TTC549 (cell line): ENCODE measurements around the gene KCND2.
"Not testable (repeated sequence)": the region's sequence is repeated elsewhere in the genome, so short reads cannot be mapped to it uniquely, and the experiment has no call there.

ENCODE experiments used
- FAIRE-seq: peaks from 2 replicates; lab custom pipeline; 2012; peaks lifted over from hg19 to GRCh38; lab: Jason Lieb, UNC

Gene KCND2

DNA sequence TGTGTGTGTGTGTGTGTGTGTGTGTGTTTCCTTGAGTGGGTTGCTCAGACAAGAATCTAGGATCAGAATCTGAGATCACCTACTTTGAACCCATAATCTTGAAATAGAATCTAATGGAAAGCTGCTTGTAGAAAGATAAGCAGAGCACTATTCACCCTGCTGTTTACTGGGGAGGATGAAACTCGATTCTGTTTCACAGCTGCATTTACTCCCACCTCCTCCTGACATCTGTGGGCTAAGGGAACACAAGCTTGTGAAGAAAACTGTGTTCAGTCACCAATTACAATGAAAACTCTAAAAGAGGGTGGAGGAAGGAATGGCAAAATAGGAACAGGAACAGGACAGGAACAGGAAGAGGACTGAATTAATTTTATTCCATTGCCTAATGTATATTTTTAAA is 315.4 kb downstream of the KCND2 start:
- FAIRE-seq, result no peak

- no peak for FAIRE-seq
Observed at GRCh38 chr7:120588862-120589261, 315.9 kb downstream of the KCND2 start.

GRCh38 chr7:120600607-120601006 is 327.6 kb downstream of the KCND2 start:
- no peak for FAIRE-seq

DNA sequence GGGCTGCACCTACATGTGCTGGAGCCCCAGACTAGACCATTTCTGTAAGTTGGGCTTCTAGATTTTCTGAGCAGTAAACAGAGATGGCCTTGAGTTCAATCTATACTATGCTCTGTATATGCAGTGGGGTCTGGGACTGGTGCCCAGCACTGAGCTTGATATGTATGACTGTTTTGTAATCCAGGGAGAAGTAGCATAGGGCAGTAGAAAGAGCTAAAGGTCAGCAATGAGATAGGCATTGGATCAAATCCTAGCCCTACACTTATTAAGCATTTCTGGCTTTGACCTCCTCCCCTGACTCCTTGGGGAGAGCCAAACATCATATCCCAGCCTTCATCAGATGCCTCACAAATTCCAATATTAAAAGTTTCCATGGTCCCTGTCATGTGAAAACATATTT is 330.4 kb downstream of the KCND2 start:
- FAIRE-seq, result no peak

GRCh38 chr7:120609136-120609753 is 336.3 kb downstream of the KCND2 start:
- FAIRE-seq, result no peak

DNA sequence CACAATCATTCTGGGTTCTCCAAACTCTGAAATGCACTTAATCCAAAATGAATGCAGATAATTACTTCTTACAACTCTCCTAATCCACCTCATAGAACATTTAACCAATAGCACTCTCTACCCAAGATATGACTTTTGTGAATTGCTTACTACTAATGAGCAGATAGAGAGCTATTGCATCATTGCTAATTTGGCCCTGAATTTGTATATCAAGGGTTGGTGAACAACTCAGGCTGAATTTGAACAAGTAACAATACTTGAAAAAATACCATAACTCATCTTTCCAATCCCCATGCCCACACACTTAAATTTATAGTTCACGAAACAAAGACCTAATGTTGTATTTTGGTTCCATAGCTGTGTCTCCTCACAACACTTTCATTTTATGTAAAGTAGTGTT is 339.0 kb downstream of the KCND2 start:
- FAIRE-seq, result no peak

DNA sequence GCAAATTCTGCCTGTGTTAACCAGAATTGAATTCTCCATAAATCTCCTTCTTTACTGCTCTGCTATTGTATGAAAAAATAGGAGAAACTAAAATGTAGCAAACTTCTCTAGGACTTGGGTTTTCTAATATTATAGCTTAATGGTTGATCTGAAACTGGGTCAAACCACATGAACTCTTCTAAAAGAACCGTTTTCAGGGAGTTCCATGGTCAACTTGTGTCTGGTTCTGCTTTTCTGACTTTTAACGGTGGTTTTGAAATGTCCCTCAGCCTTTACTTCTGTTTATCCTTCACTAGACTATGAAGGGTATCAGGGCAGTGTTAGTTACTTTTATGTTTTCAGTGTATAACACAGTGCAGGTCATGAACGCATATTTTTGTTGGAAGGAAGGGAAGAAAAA is 342.7 kb downstream of the KCND2 start:
- FAIRE-seq, result no peak

DNA sequence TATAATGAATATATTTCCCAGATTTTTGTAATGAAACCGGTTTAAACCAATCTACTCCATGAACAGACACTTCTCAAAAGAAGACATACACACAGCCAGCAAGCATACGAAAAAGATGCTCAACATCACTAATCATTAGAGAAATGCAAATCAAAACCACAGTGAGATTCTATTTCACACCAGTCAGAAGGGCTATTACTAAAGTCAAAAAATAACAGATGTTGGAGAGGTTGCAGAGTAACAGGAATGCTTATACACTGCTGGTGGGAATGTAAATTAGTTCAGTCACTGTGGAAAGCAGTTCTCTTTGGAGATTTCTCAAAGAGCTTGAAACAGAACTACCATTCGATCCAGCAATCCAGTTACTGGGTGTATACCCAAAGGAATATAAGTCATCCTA is 344.3 kb downstream of the KCND2 start:
- FAIRE-seq, result no peak

GRCh38 chr7:120628251-120628650 is 355.3 kb downstream of the KCND2 start:
- FAIRE-seq, result no peak

GRCh38 chr7:120639884-120640283 is 366.9 kb downstream of the KCND2 start:
- no peak for FAIRE-seq

GRCh38 chr7:120645966-120646365 is 373.0 kb downstream of the KCND2 start:
- no peak for FAIRE-seq

GRCh38 chr7:120654241-120654640 is 381.3 kb downstream of the KCND2 start:
- FAIRE-seq, result no peak

GRCh38 chr7:120658516-120658915 is 385.5 kb downstream of the KCND2 start:
- FAIRE-seq, result no peak

DNA sequence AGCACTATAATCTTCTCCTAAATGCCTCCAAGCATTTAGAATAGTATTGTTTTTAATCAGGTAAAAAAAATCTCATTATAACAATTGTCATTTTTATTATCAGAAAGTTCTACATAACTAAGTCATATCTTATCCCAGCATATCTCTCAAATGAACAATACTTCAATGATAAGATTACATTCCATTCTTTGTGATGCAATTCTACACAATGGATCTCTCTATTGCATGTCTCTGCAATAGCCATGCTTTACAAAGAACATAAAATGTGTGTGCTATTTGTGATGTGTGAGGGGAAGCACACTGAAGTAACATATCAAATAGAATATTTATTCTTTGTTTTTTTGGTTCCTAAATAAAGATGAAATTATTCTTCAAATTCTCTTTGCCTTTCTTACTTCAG is 389.3 kb downstream of the KCND2 start:
- no peak for FAIRE-seq

DNA sequence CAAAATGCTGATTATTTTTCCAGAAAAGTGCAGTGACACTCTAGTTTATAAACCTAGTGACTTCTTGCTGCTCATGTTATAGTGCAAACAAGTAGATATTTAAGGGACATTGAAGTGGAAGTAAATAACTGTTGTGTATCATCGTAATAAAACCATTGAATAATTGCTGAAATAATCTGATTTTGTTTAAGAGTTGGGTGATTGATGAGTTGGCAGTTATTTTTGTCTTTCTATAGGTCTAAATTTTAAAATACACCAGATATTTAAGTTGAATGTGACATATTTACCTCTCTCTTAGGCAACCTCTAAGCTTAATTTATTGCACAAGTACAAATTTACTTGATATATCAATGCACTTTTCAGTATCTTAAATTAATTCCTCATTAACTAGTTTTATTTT is 392.1 kb downstream of the KCND2 start:
- FAIRE-seq, result no peak

DNA sequence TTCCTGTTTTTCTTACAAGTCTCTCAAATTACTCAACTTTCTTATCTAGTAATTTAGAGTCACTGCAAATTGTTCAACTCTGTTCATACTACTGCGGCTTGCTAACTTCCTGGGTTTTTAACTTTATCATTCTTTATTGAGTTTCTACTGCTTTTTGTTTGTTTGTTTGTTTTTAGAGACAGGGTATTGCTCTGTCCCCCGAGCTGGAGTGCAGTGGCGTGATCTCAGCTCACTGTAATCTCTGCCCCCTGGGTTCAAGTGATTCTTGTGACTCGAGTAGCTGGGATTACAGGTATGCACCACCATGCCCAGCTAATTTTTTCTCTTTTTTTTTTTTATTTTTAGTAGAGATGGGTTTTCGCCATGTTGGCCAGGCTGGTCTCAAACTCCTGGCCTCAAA is 402.1 kb downstream of the KCND2 start:
- no peak for FAIRE-seq

DNA sequence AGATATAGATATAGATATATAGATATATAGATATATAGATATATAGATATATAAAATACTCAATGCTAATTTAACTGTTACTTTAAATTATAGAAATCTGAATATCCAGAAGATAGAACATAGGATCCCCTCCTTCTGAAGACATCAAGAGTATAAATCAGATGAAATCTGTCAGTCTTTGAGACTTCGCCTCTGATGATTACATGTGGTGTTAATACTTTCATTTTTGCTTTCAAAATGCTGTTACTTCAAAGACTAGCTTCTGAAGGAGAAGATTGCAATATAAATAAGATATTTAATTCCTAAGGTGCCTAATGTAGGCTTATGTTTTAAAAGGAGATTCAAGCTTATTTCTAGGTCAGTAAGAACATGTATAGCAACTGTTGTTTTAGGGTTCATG is 404.6 kb downstream of the KCND2 start:
- FAIRE-seq, result no peak

- FAIRE-seq, result no peak
Observed at GRCh38 chr7:120680985-120681384, 408.0 kb downstream of the KCND2 start.

GRCh38 chr7:120684463-120684862 is 411.5 kb downstream of the KCND2 start:
- FAIRE-seq, result no peak

GRCh38 chr7:120691915-120692314 is 418.9 kb downstream of the KCND2 start:
- no peak for FAIRE-seq

- no peak for FAIRE-seq
Observed at GRCh38 chr7:120695848-120696247, 422.9 kb downstream of the KCND2 start.

GRCh38 chr7:120700796-120701195 is 427.8 kb downstream of the KCND2 start:
- FAIRE-seq, result no peak

DNA sequence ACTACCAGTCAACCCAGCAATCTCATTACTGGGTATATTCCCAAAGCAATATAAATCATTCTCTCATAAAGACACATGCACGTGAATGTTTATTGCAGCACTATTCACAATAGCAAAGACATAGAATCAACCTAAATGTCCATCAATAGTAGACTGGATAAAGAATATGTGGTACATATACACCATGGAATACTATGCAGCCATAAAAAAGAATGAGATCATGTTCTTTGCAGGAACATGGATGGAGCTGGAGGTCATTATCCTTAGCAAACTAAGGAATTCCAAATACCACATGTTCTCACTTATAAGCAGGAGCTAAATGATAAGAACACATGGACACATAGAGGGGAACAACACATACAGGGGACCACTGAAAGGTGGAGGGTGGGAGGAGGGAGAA is 429.4 kb downstream of the KCND2 start:
- not testable (repeated sequence) for FAIRE-seq

DNA sequence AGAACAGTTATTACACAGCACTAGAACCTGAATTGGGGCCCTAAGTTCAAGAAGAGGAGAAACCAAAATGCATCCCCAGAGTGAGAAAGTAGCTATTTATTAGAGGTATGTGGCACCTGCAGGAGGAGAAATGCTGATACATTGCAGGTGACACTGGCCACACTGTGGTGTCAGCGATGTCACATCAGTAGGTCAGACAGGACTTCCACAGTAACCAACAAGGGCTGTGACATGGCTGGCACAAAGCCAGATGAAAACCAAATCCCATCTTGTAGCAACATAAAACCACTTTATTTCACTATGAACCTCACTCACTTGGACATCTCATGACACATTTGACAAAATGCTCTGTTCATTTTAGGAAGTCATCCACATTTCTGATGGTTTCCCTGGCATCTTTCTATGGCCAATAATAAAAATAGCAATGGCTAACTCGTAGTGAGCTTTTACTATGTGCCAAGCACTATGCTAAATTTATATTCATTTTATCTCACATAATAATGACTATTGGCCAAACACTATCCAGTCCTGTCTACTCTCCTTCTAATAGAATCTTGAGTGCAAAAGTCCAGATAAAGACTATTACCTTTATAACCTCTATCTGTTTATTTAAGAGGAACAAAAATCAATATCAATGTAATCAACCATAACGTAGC is 430.7 kb downstream of the KCND2 start:
- no peak for FAIRE-seq
